Mesenchymal stem cell (in vitro differentiated cells and primary cell): Measurements from ENCODE around the gene SLC25A18.

Experiments
- DNase-seq: peaks from one replicate; pipeline ENCODE4 v3.0.0-alpha.2; 2013
- H2AFZ ChIP-seq: one replicate; pipeline ENCODE4 v1.6.1; 2013; ENCODE audit warnings: low read depth, mild to moderate bottlenecking, control low read depth, inconsistent platforms, low read length, moderate library complexity
- H2AK5ac ChIP-seq: 2 replicates; pipeline ENCODE4 v1.6.1; 2013; ENCODE audit warnings: low read length, moderate library complexity, mild to moderate bottlenecking, inconsistent platforms; ENCODE audit not compliant: severe bottlenecking
- H2BK120ac ChIP-seq: one replicate; pipeline ENCODE4 v1.6.1; 2013; ENCODE audit warnings: low read depth, mild to moderate bottlenecking, inconsistent platforms, low read length, moderate library complexity
- H2BK12ac ChIP-seq, 2 experiments: one replicate each; pipeline ENCODE4 v1.6.1; 2013; ENCODE audit warnings: inconsistent platforms in 2 of 2, low read length in 2 of 2, mild to moderate bottlenecking in 2 of 2, moderate library complexity in 2 of 2, control low read depth in 1 of 2
- H2BK15ac ChIP-seq: one replicate; pipeline ENCODE4 v1.6.1; 2013; ENCODE audit warnings: mild to moderate bottlenecking, low read depth, inconsistent platforms; ENCODE audit not compliant: poor library complexity, severe bottlenecking
- H2BK5ac ChIP-seq: 2 replicates; pipeline ENCODE4 v1.6.1; 2013; ENCODE audit warnings: low read depth, mild to moderate bottlenecking, low read length, control low read depth, inconsistent platforms; ENCODE audit not compliant: poor library complexity, severe bottlenecking
- H3K14ac ChIP-seq, 2 experiments: one replicate each; pipeline ENCODE4 v1.6.1; 2013; ENCODE audit warnings: inconsistent platforms in 2 of 2, low read length in 2 of 2, control low read depth in 1 of 2, mild to moderate bottlenecking in 1 of 2, moderate library complexity in 1 of 2
- H3K18ac ChIP-seq, 2 experiments: one replicate each; pipeline ENCODE4 v1.6.1; 2013; ENCODE audit warnings: inconsistent platforms in 2 of 2, low read length in 2 of 2, control low read depth in 1 of 2, low read depth in 1 of 2, mild to moderate bottlenecking in 1 of 2
- H3K23ac ChIP-seq, 2 experiments: one replicate each; pipeline ENCODE4 v1.6.1; 2013; ENCODE audit warnings: inconsistent platforms in 2 of 2, low read length in 2 of 2, mild to moderate bottlenecking in 2 of 2, moderate library complexity in 2 of 2, control low read depth in 1 of 2
- H3K27ac ChIP-seq: 2 replicates; pipeline ENCODE4 v1.5.1; 2013; ENCODE audit warnings: mild to moderate bottlenecking, moderate library complexity, low read length, control low read depth, inconsistent platforms; ENCODE audit not compliant: poor library complexity, severe bottlenecking
- H3K27me3 ChIP-seq, 2 experiments: 2 replicates each; pipeline versions ENCODE4 v1.6.1 to v1.7.0; 2013; ENCODE audit warnings: low read length in 2 of 2, mild to moderate bottlenecking in 2 of 2, moderate library complexity in 2 of 2, control low read depth in 1 of 2, inconsistent platforms in 1 of 2; ENCODE audit not compliant: control insufficient read depth in 1 of 2, insufficient read depth in 1 of 2
- H3K36me3 ChIP-seq, 2 experiments: 2 replicates each; pipeline versions ENCODE4 v1.6.1 to v1.7.0; 2013; ENCODE audit warnings: low read length in 2 of 2, control low read depth in 1 of 2, inconsistent platforms in 1 of 2, low read depth in 1 of 2, mild to moderate bottlenecking in 1 of 2; ENCODE audit not compliant: insufficient read depth in 2 of 2, control insufficient read depth in 1 of 2
- H3K4ac ChIP-seq, 2 experiments: one replicate each; pipeline ENCODE4 v1.6.1; 2013; ENCODE audit warnings: inconsistent platforms in 2 of 2, low read length in 2 of 2, mild to moderate bottlenecking in 2 of 2, moderate library complexity in 2 of 2, control low read depth in 1 of 2, low read depth in 1 of 2
- H3K4me1 ChIP-seq: 2 replicates; pipeline ENCODE4 v1.6.1; 2013; ENCODE audit warnings: low read depth, low read length, control low read depth; ENCODE audit not compliant: control insufficient read depth, insufficient read depth
- H3K4me2 ChIP-seq: 2 replicates; pipeline ENCODE4 v1.6.1; 2013; ENCODE audit warnings: low read length, mild to moderate bottlenecking, inconsistent platforms; ENCODE audit not compliant: poor library complexity, severe bottlenecking
- H3K4me3 ChIP-seq, 2 experiments: 2 replicates each; pipeline versions ENCODE4 v1.5.1 to v1.7.0; 2013; ENCODE audit warnings: low read length in 2 of 2, mild to moderate bottlenecking in 2 of 2, control low read depth in 1 of 2, low read depth in 1 of 2; ENCODE audit not compliant: insufficient read depth in 1 of 2
- H3K79me1 ChIP-seq: replicated peaks from 2 replicates; pipeline ENCODE4 v1.6.1; 2013; ENCODE audit warnings: mild to moderate bottlenecking, control low read depth, low read length, inconsistent platforms; ENCODE audit not compliant: poor library complexity, severe bottlenecking
- H3K9ac ChIP-seq: 2 replicates; pipeline ENCODE4 v1.7.0; 2013; ENCODE audit warnings: mild to moderate bottlenecking, low read length, moderate library complexity
- H3K9me3 ChIP-seq: 2 replicates; pipeline ENCODE4 v1.7.0; 2013; ENCODE audit warnings: mild to moderate bottlenecking, low read length; ENCODE audit not compliant: control insufficient read depth
- H4K8ac ChIP-seq: one replicate; pipeline ENCODE4 v1.6.1; 2013; ENCODE audit warnings: inconsistent platforms, mild to moderate bottlenecking, low read length, moderate library complexity
- H4K91ac ChIP-seq: one replicate; pipeline ENCODE4 v1.6.1; 2013; ENCODE audit warnings: mild to moderate bottlenecking, low read length, inconsistent platforms
- WGBS: methylation state at CpG from one replicate; pipeline ENCODE4 v1.1.7; 2013; ENCODE audit warnings: mixed read lengths; 5-methylcytosine and 5-hydroxymethylcytosine counted together

Gene SLC25A18

DNA sequence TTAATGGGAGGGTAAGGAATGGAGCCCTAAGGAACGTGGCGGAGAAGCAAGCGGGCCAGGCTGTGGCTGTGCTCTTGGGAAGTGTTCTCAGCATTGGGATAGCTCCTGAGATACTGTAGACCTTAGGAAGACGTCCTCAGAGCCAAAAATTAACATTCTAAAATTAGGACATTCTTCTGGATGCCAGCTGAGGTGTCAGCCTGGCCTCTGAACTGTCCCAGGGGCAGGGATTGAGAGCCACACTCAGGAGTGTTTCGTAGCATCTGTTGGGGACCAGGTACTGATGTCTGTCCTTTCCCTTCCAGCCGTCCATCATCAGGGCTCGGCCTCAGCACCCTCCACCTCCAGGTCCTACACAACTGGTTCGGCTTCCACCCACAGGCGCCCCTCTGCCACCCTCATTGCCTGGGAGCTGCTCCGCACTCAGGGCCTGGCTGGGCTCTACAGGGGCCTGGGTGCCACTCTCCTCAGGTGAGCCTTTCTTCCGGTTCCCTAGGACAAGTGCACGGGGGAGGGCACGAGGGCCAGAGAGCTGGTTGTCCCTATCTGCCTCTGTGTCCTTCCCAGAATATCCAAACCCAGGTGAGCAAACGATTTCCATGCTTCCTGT lies 23.6 kb downstream of the SLC25A18 start:
- H4K8ac ChIP-seq = no peak overlapping the region
- no peak overlapping the region for H3K14ac ChIP-seq
- 93% methylated on average over 14 of the region's 14 CpGs for WGBS

DNA sequence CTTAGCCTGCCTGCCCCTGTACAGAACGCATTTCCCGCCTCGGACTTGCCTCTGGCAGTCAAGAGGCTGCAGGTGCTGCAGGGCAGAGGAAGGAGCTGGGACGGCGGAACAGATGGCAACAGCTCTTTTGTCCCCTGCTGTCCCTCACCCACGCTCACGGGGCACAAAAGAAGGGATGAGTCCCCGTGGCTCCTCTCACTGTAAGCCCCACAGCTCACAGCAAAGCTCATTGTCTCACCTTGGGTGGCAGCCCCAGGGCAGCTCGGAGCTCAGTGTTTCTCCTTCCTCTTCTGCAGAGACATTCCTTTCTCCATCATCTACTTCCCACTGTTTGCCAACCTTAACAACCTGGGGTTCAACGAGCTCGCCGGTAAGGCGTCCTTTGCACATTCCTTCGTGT lies 24.3 kb downstream of the SLC25A18 start:
- no peak overlapping the region for H3K4me3 ChIP-seq
- no peak overlapping the region for H2AFZ ChIP-seq
- no peak overlapping the region for H2BK120ac ChIP-seq
- H3K23ac ChIP-seq = no peak overlapping the region
- no peaks in the 10 kb centered on the region for H3K27me3 ChIP-seq
- peaks cover 38 to 39% of the 10 kb centered on the region in 2 experiments for H3K36me3 ChIP-seq
- no peak overlapping the region for H2BK5ac ChIP-seq
- no peak overlapping the region for H4K91ac ChIP-seq
- H3K18ac ChIP-seq = no peak overlapping the region
- 92% methylated on average over 14 of the region's 14 CpGs for WGBS
- H3K4me2 ChIP-seq = no peak overlapping the region
- no peaks in the 10 kb centered on the region for H3K9me3 ChIP-seq
- no peaks in the 10 kb centered on the region for H3K4me1 ChIP-seq
- H2BK15ac ChIP-seq = no peak overlapping the region
- no peak overlapping the region for H2BK12ac ChIP-seq
- H2AK5ac ChIP-seq = no peak overlapping the region
- no peaks in the 10 kb centered on the region for H3K79me1 ChIP-seq
- H3K14ac ChIP-seq = no peak overlapping the region
- no peak overlapping the region for H3K27ac ChIP-seq
- no peak for DNase-seq
- H3K9ac ChIP-seq = no peak overlapping the region
- no peak overlapping the region for H4K8ac ChIP-seq
- no peak overlapping the region for H3K4ac ChIP-seq

More for the DNA sequence above, 23.6 kb downstream of the SLC25A18 start:
- H3K4me1 ChIP-seq = no peaks in the 10 kb centered on the region
- H2AFZ ChIP-seq = no peak overlapping the region
- no peak overlapping the region for H4K91ac ChIP-seq
- H2BK5ac ChIP-seq = no peak overlapping the region
- no peaks in the 10 kb centered on the region for H3K9me3 ChIP-seq
- H3K27me3 ChIP-seq = no peaks in the 10 kb centered on the region
- H3K4me2 ChIP-seq = no peak overlapping the region
- no peak overlapping the region for H2BK120ac ChIP-seq
- DNase-seq = no peak
- no peak overlapping the region for H2BK15ac ChIP-seq
- no peak overlapping the region for H3K27ac ChIP-seq
- no peak overlapping the region for H3K9ac ChIP-seq
- H2AK5ac ChIP-seq = no peak overlapping the region
- H3K4me3 ChIP-seq = no peak overlapping the region
- no peaks in the 10 kb centered on the region for H3K79me1 ChIP-seq
- no peak overlapping the region for H2BK12ac ChIP-seq
- no peak overlapping the region for H3K18ac ChIP-seq
- H3K36me3 ChIP-seq = peaks cover 31 to 32% of the 10 kb centered on the region in 2 experiments
- no peak overlapping the region for H3K23ac ChIP-seq
- no peak overlapping the region for H3K4ac ChIP-seq

DNA sequence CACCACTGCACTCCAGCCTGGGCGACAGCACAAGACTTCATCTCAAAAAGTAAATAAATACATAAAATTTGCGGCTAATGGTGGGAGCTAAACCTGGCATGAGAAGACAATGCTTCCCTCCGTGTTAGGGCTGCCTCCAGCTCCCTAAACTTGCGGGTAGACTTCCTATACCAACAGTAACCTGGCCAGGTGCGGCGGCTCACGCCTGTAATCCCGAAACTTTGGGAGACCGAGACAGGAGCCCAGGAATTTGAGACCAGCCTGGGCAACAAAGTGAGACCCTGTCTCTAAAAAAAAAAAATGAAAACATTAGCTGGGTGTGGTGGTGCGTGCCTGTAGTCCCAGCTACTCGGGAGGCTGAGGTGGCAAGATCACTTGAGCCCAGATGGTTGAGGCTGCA lies 25.3 kb downstream of the SLC25A18 start:
- Histone ChIP-seq H3K4me2 (no peak overlapping the region), H3K4me1 (no peaks in the 10 kb centered on the region), H3K9ac (no peak overlapping the region), H3K23ac (no peak overlapping the region), H2BK15ac (no peak overlapping the region), H3K18ac (no peak overlapping the region), H3K14ac (no peak overlapping the region), H2AFZ (no peak overlapping the region), H3K4me3 (no peak overlapping the region), H3K4ac (no peak overlapping the region), H3K9me3 (no peaks in the 10 kb centered on the region), H3K27ac (no peak overlapping the region), H4K8ac (no peak overlapping the region), H3K27me3 (no peaks in the 10 kb centered on the region), H2AK5ac (no peak overlapping the region), H3K36me3 (peaks cover 46 to 48% of the 10 kb centered on the region in 2 experiments), H2BK5ac (no peak overlapping the region), H4K91ac (no peak overlapping the region), H3K79me1 (no peaks in the 10 kb centered on the region), H2BK12ac (no peak overlapping the region), H2BK120ac (no peak overlapping the region)
- over 99% methylated on average over 11 of the region's 11 CpGs for WGBS
- no peak for DNase-seq

DNA sequence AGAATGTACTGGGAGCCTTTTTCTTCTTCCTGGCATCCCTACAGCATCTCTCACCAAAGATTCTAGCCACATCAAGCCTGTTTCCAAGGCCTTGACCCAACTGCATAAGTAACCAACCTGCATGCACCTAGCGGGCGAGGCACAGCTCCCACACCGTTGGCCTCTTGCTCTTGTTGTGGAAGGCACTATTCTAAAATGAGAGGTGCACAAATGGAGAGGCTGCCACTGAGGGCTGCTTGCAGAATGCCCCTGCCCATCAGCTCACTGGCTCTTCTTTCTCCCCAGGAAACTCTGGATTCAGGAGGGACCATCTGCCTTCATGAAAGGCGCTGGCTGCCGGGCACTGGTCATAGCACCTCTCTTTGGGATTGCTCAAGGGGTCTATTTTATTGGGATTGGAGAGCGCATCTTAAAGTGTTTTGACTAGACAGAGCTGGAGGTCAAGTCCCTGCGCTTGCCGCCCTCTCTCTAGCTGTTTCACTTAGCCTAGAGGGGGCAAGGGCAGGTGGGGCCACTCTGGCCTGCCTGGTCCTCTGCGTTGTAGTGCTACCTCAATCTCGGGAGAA lies 26.6 kb downstream of the SLC25A18 start:
- Histone ChIP-seq H3K36me3 (peaks cover 48 to 61% of the 10 kb centered on the region in 2 experiments), H2BK120ac (no peak overlapping the region), H3K9me3 (no peaks in the 10 kb centered on the region), H2AK5ac (no peak overlapping the region), H2AFZ (no peak overlapping the region), H3K4me2 (no peak overlapping the region), H3K79me1 (peaks cover 3% of the 10 kb centered on the region), H2BK12ac (no peak overlapping the region), H2BK5ac (no peak overlapping the region), H3K14ac (no peak overlapping the region), H3K4me1 (no peaks in the 10 kb centered on the region), H4K91ac (no peak overlapping the region), H3K4ac (no peak overlapping the region), H3K9ac (no peak overlapping the region), H3K4me3 (no peak overlapping the region), H3K23ac (no peak overlapping the region), H3K27me3 (no peaks in the 10 kb centered on the region), H4K8ac (no peak overlapping the region), H3K27ac (no peak overlapping the region), H2BK15ac (no peak overlapping the region), H3K18ac (no peak overlapping the region)
- 97% methylated on average over 10 of the region's 10 CpGs for WGBS
- no peak for DNase-seq
